Suprapubic skin (tissue), 3 donors: ENCODE results near the gene UVSSA.

Source experiments
- EP300 ChIP-seq: sonication (generic); formaldehyde crosslinking; IDR thresholded peaks from one replicate; pipeline ENCODE4 v1.6.1; 2017; ENCODE audit warnings: antibody characterized with exemption
- POLR2A ChIP-seq, 2 donors: fragments of 450-650 bp; IDR thresholded peaks; one replicate each; pipeline ENCODE4 v1.6.1; 2017; ENCODE audit warnings: antibody characterized with exemption in 2 of 2, mild to moderate bottlenecking in 2 of 2, moderate library complexity in 2 of 2
- TF ChIP-seq, protein P1 (sequence below), 2 donors: fragments of 200-600 bp in 1 of 2; fragments of 450-650 bp in 1 of 2; sonication (generic) in 1 of 2; IDR thresholded peaks; one replicate each; pipeline ENCODE4 v1.5.1; 2016 to 2019; ENCODE audit warnings: antibody characterized with exemption in 2 of 2, mild to moderate bottlenecking in 1 of 2, moderate library complexity in 1 of 2

DNA sequence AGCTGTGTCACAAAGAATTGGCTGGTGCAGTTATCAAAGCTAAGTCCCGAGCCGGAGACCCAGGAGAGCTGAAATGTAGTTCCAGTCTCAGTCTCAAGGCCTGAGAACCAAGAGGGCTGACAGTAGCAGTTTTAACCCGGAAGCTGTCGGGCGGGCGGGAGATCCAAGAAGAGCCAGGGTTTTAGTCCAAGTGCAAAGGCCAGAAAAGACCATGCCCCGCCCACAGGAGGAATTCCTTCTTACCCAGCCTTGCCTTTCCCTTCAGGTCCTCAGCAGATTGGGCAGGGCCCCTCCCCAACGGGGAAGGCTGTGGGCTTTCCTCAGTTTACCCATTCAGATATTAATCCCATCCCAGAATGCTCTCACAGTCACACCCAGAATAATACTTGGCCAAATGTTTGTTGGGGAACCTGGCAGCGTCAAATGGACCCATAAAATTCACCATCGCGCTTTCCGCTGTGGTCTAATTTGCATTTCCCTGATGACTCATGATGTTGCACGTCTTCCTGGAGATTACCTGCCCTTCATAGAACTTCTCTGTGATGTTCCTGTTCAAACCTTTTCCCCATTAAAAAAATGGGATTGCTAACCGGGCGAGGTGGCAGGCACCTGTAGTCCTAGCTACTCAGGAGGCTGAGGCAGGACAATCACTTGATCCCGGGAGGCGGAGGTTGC, 41.1 kb upstream of the UVSSA start:
- TF ChIP-seq, protein P1, sequence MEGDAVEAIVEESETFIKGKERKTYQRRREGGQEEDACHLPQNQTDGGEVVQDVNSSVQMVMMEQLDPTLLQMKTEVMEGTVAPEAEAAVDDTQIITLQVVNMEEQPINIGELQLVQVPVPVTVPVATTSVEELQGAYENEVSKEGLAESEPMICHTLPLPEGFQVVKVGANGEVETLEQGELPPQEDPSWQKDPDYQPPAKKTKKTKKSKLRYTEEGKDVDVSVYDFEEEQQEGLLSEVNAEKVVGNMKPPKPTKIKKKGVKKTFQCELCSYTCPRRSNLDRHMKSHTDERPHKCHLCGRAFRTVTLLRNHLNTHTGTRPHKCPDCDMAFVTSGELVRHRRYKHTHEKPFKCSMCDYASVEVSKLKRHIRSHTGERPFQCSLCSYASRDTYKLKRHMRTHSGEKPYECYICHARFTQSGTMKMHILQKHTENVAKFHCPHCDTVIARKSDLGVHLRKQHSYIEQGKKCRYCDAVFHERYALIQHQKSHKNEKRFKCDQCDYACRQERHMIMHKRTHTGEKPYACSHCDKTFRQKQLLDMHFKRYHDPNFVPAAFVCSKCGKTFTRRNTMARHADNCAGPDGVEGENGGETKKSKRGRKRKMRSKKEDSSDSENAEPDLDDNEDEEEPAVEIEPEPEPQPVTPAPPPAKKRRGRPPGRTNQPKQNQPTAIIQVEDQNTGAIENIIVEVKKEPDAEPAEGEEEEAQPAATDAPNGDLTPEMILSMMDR (IDR thresholded peaks at IDR 0.05), result no peak
- TF ChIP-seq POLR2A (IDR thresholded peaks at IDR 0.05) (no peak), EP300 (no peak)
